Adrenal gland (tissue), 19 donors: Measurements from ENCODE around the gene TRO. TPM values are rescaled to one million over a fixed set of nuclear protein-coding genes. Genes with fewer than 3 reads are reported as not detected.

Experiments
- DNase-seq, 7 donors: peaks; one replicate each; pipeline ENCODE4 v3.0.0-alpha.2; 2019 to 2020
- H3K27ac ChIP-seq, 5 donors: fragments of 200-600 bp; sonication (generic) in 4 of 5; 1 replicate in 3 of 5; 2 replicates in 2 of 5; pipeline versions ENCODE4 v1.5.1 to v1.8.0; 2016 to 2020; ENCODE audit warnings: mild to moderate bottlenecking in 1 of 5
- H3K27me3 ChIP-seq: fragments of 200-600 bp; 2 replicates; pipeline ENCODE4 v1.8.0; 2021
- H3K36me3 ChIP-seq, 2 donors: fragments of 200-600 bp; replicated peaks in 1 of 2; 1 replicate in 1 of 2; 2 replicates in 1 of 2; pipeline versions ENCODE4 v1.5.1 to v1.8.0; 2018 to 2022
- H3K4me1 ChIP-seq, 2 donors: fragments of 200-600 bp; replicated peaks in 1 of 2; 1 replicate in 1 of 2; 2 replicates in 1 of 2; pipeline versions ENCODE4 v1.5.1 to v1.8.0; 2018 to 2021
- H3K4me3 ChIP-seq, 4 donors: fragments of 200-600 bp; sonication (generic) in 3 of 4; one replicate each; pipeline ENCODE4 v1.5.1; 2016 to 2018
- H3K9me3 ChIP-seq, 3 donors: fragments of 200-600 bp; sonication (generic) in 1 of 3; replicated peaks in 1 of 3; 1 replicate in 2 of 3; 2 replicates in 1 of 3; pipeline versions ENCODE4 v1.5.1 to v1.8.0; 2016 to 2021
- POLR2A ChIP-seq, 2 donors: fragments of 450-650 bp; IDR thresholded peaks; one replicate each; pipeline ENCODE4 v1.6.1; 2017; ENCODE audit warnings: antibody characterized with exemption in 2 of 2, mild to moderate bottlenecking in 2 of 2, moderate library complexity in 1 of 2
- WGBS, 4 donors: extraction: QIAGEN DNeasy Blood & Tissue Kit in 2 of 4; methylation state at CpG; one replicate each; pipeline versions ENCODE4 v1.1.5 to v1.1.7; 2013 to 2017; 5-methylcytosine and 5-hydroxymethylcytosine counted together
- intact Hi-C, 2 donors: fragments of 100-400 bp; cut with DNase I; formaldehyde crosslinking; loops; one replicate each; pipeline versions ENCODE4 v1.14.1 to v1.15.0; 2022 to 2023
- long read RNA-seq, 10 donors: library from polyadenylated mRNA in 3 of 10; unstranded in 2 of 10; stranded (forward) in 1 of 10; transcript quantifications; one replicate each; pipeline ENCODE4 v2.0.0 and lab custom pipeline, GENCODE V29; 2021 to 2026
- polyA plus RNA-seq, 3 donors: library from polyadenylated mRNA; stranded (reverse); fragments of 200-250 nt in 2 of 3; fragments of 350-450 nt in 1 of 3; fragmentation: Illumina TruSeq in 1 of 3; extraction: RNeasy Lipid Tissue Mini Kit (QIAGEN cat#74804) in 1 of 3; gene quantifications; one replicate each; pipeline ENCODE4 v1.2.3, GENCODE V29; 2013 to 2014
- total RNA-seq, 9 donors: library from RNA; depleted of rRNA in 4 of 9; stranded (reverse); fragments of >200 nt in 4 of 9; fragments of 120-200 nt in 1 of 9; fragmentation: NEBNext Ultra II Directional in 1 of 9; extraction: Animal tissue kit (Norgen Biotek cat#: 25700) in 1 of 9; gene quantifications; one replicate each; pipeline versions ENCODE4 v1.1.0 to v1.2.4, GENCODE V29; 2013 to 2023
- TF ChIP-seq, protein P1 (sequence below), 6 experiments: fragments of 450-650 bp in 4 of 6; fragments of 200-600 bp in 2 of 6; sonication (generic) in 1 of 6; IDR thresholded peaks; 1 replicate in 5 of 6; 2 replicates in 1 of 6; pipeline versions ENCODE4 v1.5.1 to v1.8.0; 2016 to 2021; ENCODE audit warnings: antibody characterized with exemption in 6 of 6, mild to moderate bottlenecking in 2 of 6, moderate library complexity in 1 of 6
- donor health status: healthy with polysubstance abuse.
- donor health status: Bipolar disorder and iron deficiency.
- donor health status: DM: yes; HTN: yes; CAD: no.
- donor health status: DM: no; HTN: no; CAD: no.
- donor health status: DM: no; HTN: no; CAD: no.
- donor health status: DM: yes; HTN: yes; CAD: no.

The TRO gene, protein sequence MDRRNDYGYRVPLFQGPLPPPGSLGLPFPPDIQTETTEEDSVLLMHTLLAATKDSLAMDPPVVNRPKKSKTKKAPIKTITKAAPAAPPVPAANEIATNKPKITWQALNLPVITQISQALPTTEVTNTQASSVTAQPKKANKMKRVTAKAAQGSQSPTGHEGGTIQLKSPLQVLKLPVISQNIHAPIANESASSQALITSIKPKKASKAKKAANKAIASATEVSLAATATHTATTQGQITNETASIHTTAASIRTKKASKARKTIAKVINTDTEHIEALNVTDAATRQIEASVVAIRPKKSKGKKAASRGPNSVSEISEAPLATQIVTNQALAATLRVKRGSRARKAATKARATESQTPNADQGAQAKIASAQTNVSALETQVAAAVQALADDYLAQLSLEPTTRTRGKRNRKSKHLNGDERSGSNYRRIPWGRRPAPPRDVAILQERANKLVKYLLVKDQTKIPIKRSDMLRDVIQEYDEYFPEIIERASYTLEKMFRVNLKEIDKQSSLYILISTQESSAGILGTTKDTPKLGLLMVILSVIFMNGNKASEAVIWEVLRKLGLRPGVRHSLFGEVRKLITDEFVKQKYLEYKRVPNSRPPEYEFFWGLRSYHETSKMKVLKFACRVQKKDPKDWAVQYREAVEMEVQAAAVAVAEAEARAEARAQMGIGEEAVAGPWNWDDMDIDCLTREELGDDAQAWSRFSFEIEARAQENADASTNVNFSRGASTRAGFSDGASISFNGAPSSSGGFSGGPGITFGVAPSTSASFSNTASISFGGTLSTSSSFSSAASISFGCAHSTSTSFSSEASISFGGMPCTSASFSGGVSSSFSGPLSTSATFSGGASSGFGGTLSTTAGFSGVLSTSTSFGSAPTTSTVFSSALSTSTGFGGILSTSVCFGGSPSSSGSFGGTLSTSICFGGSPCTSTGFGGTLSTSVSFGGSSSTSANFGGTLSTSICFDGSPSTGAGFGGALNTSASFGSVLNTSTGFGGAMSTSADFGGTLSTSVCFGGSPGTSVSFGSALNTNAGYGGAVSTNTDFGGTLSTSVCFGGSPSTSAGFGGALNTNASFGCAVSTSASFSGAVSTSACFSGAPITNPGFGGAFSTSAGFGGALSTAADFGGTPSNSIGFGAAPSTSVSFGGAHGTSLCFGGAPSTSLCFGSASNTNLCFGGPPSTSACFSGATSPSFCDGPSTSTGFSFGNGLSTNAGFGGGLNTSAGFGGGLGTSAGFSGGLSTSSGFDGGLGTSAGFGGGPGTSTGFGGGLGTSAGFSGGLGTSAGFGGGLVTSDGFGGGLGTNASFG (N-terminal part only)
- 10 to 100 TPM in 1 of 9 donors, 1 to 10 TPM in 8; 1.3 to 56.6 (median 4.8) TPM for total RNA-seq
- polyA plus RNA-seq, result 10 to 100 TPM in 2 of 3 donors, 1 to 10 TPM in 1; 6.6 to 21.1 (median 17.0) TPM
- long read RNA-seq, donor 1, partial matches to known transcripts, result 7 of 8 reads
- long read RNA-seq, donor 1, other reads (novel, unspliced or antisense), result 0 of 8 reads
- long read RNA-seq, donor 2, partial matches to known transcripts, result 0 of 3 reads
- long read RNA-seq, donor 2, other reads (novel, unspliced or antisense), result 0 of 3 reads
- long read RNA-seq, donor 3, partial matches to known transcripts, result 6 of 8 reads
- long read RNA-seq, donor 3, other reads (novel, unspliced or antisense), result 0 of 8 reads
- long read RNA-seq, donor 4, result 0 reads
- long read RNA-seq, donor 5, partial matches to known transcripts, result 1 of 1 reads
- long read RNA-seq, donor 5, other reads (novel, unspliced or antisense), result 0 of 1 reads
- long read RNA-seq, donor 6, partial matches to known transcripts, result 0 of 1 reads
- long read RNA-seq, donor 6, other reads (novel, unspliced or antisense), result 1 of 1 reads
- long read RNA-seq, donor 7, partial matches to known transcripts, result 0 of 1 reads
- long read RNA-seq, donor 7, other reads (novel, unspliced or antisense), result 0 of 1 reads
- long read RNA-seq, donor 8, partial matches to known transcripts, result 6 of 10 reads
- long read RNA-seq, donor 8, other reads (novel, unspliced or antisense), result 0 of 10 reads
- long read RNA-seq, donor 9, partial matches to known transcripts, result 14 of 17 reads
- long read RNA-seq, donor 9, other reads (novel, unspliced or antisense), result 0 of 17 reads
- long read RNA-seq, donor 10, partial matches to known transcripts, result 0 of 2 reads
- long read RNA-seq, donor 10, other reads (novel, unspliced or antisense), result 0 of 2 reads

DNA sequence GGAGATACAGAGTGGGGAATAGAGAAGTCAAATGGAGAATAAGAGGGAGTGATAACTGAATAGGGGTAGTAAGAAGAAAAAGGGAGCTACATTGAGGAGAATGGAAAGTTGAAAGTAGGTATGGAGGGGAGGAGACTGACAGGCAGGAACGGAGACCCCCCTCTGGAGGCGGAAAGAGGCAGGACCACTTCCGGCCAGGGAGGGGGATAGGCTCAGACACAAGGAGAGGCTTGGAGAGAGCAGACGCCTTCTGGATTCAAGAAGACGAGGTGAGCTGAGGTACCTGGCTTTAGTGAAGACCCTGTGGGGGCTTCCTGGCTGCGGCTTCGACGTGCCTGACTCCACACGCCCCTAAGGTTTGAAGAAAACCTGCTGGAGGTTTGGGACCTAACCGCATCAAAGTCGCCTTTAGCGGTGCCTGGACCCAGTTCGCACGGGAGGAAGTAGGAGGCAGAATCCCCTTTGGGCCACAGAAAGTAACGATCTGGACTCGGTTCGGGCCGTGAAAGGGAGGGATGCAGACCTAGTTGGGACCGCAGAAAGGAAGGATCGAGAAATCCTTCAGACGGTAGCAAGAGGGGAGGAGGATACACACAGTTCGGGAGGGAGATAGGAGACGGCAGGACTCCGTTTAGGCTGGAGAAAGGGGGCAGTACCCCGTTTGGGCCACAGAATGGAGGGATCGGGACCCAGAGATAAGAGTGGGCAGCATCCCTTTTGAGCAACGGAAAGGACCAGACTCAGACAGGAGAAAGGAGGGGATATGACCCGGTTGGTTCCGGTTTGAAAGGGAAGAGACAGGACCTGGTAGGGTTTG lies at the start of gene TRO:
Gene TRO (plus strand): TSS at position 215 of the 817 bp plus-strand sequence. CDS start 1,423 bp downstream, outside the sequence.
- 1 to 40% (median 16%) methylated on average over 21 to 29 of the region's 29 CpGs for WGBS, 4 donors
- H3K36me3 ChIP-seq, result no peaks in the 10 kb centered on the region
- intact Hi-C loops, result no loop called here
- TF ChIP-seq, protein P1, sequence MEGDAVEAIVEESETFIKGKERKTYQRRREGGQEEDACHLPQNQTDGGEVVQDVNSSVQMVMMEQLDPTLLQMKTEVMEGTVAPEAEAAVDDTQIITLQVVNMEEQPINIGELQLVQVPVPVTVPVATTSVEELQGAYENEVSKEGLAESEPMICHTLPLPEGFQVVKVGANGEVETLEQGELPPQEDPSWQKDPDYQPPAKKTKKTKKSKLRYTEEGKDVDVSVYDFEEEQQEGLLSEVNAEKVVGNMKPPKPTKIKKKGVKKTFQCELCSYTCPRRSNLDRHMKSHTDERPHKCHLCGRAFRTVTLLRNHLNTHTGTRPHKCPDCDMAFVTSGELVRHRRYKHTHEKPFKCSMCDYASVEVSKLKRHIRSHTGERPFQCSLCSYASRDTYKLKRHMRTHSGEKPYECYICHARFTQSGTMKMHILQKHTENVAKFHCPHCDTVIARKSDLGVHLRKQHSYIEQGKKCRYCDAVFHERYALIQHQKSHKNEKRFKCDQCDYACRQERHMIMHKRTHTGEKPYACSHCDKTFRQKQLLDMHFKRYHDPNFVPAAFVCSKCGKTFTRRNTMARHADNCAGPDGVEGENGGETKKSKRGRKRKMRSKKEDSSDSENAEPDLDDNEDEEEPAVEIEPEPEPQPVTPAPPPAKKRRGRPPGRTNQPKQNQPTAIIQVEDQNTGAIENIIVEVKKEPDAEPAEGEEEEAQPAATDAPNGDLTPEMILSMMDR (IDR thresholded peaks at IDR 0.05), result no peak
- DNase-seq, result no peak
- H3K27ac ChIP-seq, result no peak within 1 kb of the TSS
- H3K4me1 ChIP-seq, result no peaks in the 10 kb centered on the region
- no peaks in the 10 kb centered on the region for H3K9me3 ChIP-seq
- H3K27me3 ChIP-seq, result peaks cover 7% of the 10 kb centered on the region
- H3K4me3 ChIP-seq, result peak within 1 kb of the TSS in 1 of 4 donors; percentile 57

DNA sequence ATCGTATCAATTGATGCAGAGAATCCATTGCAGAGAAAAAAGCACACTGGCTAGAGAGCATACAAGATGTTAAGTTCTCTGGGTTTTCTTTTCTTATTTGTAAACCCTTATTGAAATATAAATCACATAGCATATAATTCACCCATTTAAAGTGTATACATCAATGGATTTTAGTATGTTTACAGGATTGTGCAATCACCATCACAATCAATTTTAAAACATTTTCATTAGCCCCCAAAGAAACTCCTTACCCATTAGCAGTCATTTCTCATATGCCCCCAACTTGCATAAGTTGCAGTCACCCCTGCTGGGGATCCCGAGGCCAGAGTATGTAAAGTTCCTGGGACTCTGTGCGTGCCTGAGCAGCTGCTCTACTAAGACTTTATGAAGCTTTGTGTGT lies 34.9 kb upstream of the TRO start:
- Histone ChIP-seq H3K9me3 (no peaks in the 10 kb centered on the region), H3K27ac (no peak overlapping the region), H3K36me3 (no peaks in the 10 kb centered on the region), H3K27me3 (peaks cover 18% of the 10 kb centered on the region), H3K4me1 (no peaks in the 10 kb centered on the region), H3K4me3 (no peak overlapping the region)
- 65 to 83% (median 77%) methylated on average over 3 of the region's 3 CpGs for whole genome bisulfite sequencing, 4 donors
- DNase-seq, result no peak
- intact Hi-C loops, result no loop called here
- TF ChIP-seq POLR2A (IDR thresholded peaks at IDR 0.05), result no peak
- TF ChIP-seq, protein P1 (IDR thresholded peaks at IDR 0.05), result no peak

DNA sequence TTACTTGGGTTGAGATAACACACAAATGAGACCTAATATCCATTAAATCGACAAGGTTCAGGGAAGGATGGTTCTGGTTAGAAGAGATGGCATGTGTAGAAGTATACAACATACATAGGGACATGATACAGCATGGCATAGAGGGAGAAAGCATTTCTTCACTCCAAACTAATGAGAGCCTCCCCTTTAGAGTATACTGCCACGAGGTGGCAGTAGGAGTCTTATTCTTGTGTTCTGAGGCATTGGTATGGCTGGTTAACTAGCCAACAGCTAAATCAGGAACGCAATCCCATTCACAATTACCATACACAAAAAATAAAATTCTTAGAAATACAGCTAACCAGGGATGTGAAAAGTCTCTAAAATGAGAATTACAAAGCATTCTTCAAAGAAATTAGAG lies 29.1 kb upstream of the TRO start:
- no peak overlapping the region for H3K27ac ChIP-seq
- no peaks in the 10 kb centered on the region for H3K9me3 ChIP-seq
- TF ChIP-seq POLR2A (IDR thresholded peaks at IDR 0.05), result no peak
- TF ChIP-seq, protein P1 (IDR thresholded peaks at IDR 0.05), result peak; percentile 24 to 48 (median 44)
- no peak overlapping the region for H3K4me3 ChIP-seq
- 9 to 26% (median 15%) methylated on average over 3 of the region's 3 CpGs for WGBS, 4 donors
- intact Hi-C loops, result loop anchor here in 1 of 2 donors (5.0 kb wide), 1 partner anchor 166 kb away; no protein-coding TSS in a partner anchor
- no peaks in the 10 kb centered on the region for H3K36me3 ChIP-seq
- peaks cover 14% of the 10 kb centered on the region for H3K27me3 ChIP-seq
- no peaks in the 10 kb centered on the region for H3K4me1 ChIP-seq
- DNase-seq, result peak in 5 of 7 donors; percentile 19 to 53 (median 31)
